WTC11 (cell line): Measurements from ENCODE around the gene XPOT. TPM values are rescaled to one million over a fixed set of nuclear protein-coding genes. Genes with fewer than 3 reads are reported as not detected.

Experiments used
- ATAC-seq: fragments of 200-7000 bp; cut with Tn5 transposase; 2 replicates; pipeline ENCODE4 v1.10.0; 2021; ENCODE audit warnings: mild to moderate bottlenecking, moderate library complexity
- CTCF ChIA-PET: fragments of 300-600 bp; sonication (Branson Sonifier 250); formaldehyde crosslinking; loops from one replicate; lab custom pipeline; 2021; ENCODE audit warnings: antibody characterized with exemption; lab: Charles Lee
- POLR2A ChIA-PET: fragments of 350-600 bp; sonication (Branson Sonifier 250); formaldehyde crosslinking; loops from one replicate; lab custom pipeline; 2021; ENCODE audit warnings: antibody characterized with exemption; lab: Charles Lee
- DNase-seq: peaks from one replicate; pipeline ENCODE4 v3.0.0; 2021; ENCODE audit warnings: low spot score
- H3K27ac Mint-ChIP-seq: 2 replicates; pipeline ENCODE4 v1.8.0; 2021; ENCODE audit warnings: mixed read lengths
- H3K27me3 Mint-ChIP-seq: 2 replicates; pipeline ENCODE4 v1.8.0; 2021; ENCODE audit warnings: low read depth, mild to moderate bottlenecking, moderate library complexity, mixed read lengths
- H3K36me3 Mint-ChIP-seq: 2 replicates; pipeline ENCODE4 v1.8.0; 2021; ENCODE audit warnings: mixed read lengths
- H3K4me1 Mint-ChIP-seq: 2 replicates; pipeline ENCODE4 v1.8.0; 2022; ENCODE audit warnings: mixed read lengths
- H3K4me3 Mint-ChIP-seq: 2 replicates; pipeline ENCODE4 v1.8.0; 2021; ENCODE audit warnings: mild to moderate bottlenecking, moderate library complexity, mixed read lengths
- H3K9me3 Mint-ChIP-seq: 2 replicates; pipeline ENCODE4 v1.8.0; 2021; ENCODE audit warnings: mixed read lengths
- AR ChIP-seq: fragments of 250-450 bp; sonication (Bioruptor Pico); IDR thresholded peaks from 2 replicates; pipeline ENCODE4 v1.9.0; 2021; ENCODE audit warnings: mild to moderate bottlenecking
- ATF1 ChIP-seq: sonication (generic); formaldehyde crosslinking; IDR thresholded peaks from 2 replicates; pipeline ENCODE4 v1.8.1; 2023; ENCODE audit warnings: mild to moderate bottlenecking, moderate library complexity, missing genetic modification reagents
- ATF2 ChIP-seq: sonication (generic); formaldehyde crosslinking; IDR thresholded peaks from 2 replicates; pipeline ENCODE4 v1.8.1; 2022; ENCODE audit warnings: low read depth, missing genetic modification reagents, borderline replicate concordance
- ATF6 ChIP-seq: sonication (generic); formaldehyde crosslinking; IDR thresholded peaks from 2 replicates; pipeline ENCODE4 v1.8.1; 2023; ENCODE audit warnings: mild to moderate bottlenecking, missing genetic modification reagents
- CBFB ChIP-seq: sonication (generic); formaldehyde crosslinking; IDR thresholded peaks from 2 replicates; pipeline ENCODE4 v1.8.1; 2022; ENCODE audit warnings: mild to moderate bottlenecking, low read depth, missing genetic modification reagents
- ESRRA ChIP-seq: sonication (generic); formaldehyde crosslinking; IDR thresholded peaks from 2 replicates; pipeline ENCODE4 v1.8.1; 2022; ENCODE audit warnings: mild to moderate bottlenecking, missing genetic modification reagents, borderline replicate concordance
- GABPB1 ChIP-seq: sonication (generic); formaldehyde crosslinking; IDR thresholded peaks from 2 replicates; pipeline ENCODE4 v1.8.1; 2023; ENCODE audit warnings: mild to moderate bottlenecking, missing genetic modification reagents
- GRHL2 ChIP-seq: fragments of 250-450 bp; sonication (Bioruptor Pico); IDR thresholded peaks from 2 replicates; pipeline ENCODE4 v1.8.0; 2022; ENCODE audit warnings: mild to moderate bottlenecking, moderate library complexity; ENCODE audit not compliant: insufficient replicate concordance, severe bottlenecking
- HMGA2 ChIP-seq: fragments of 250-450 bp; sonication (Bioruptor Pico); IDR thresholded peaks from 2 replicates; pipeline ENCODE4 v1.4.0; 2021; ENCODE audit warnings: mild to moderate bottlenecking, moderate library complexity
- IRF1 ChIP-seq: sonication (generic); formaldehyde crosslinking; IDR thresholded peaks from 2 replicates; pipeline ENCODE4 v1.8.0; 2023; ENCODE audit warnings: missing genetic modification reagents
- JUN ChIP-seq: sonication (generic); formaldehyde crosslinking; IDR thresholded peaks from 2 replicates; pipeline ENCODE4 v1.8.0; 2023; ENCODE audit warnings: mild to moderate bottlenecking, missing genetic modification reagents
- NFATC4 ChIP-seq: fragments of 250-450 bp; sonication (Bioruptor Pico); IDR thresholded peaks from 2 replicates; pipeline ENCODE4 v1.9.0; 2021; ENCODE audit warnings: mild to moderate bottlenecking
- NFE2L1 ChIP-seq: sonication (generic); formaldehyde crosslinking; IDR thresholded peaks from 2 replicates; pipeline ENCODE4 v1.8.1; 2023; ENCODE audit warnings: missing genetic modification reagents
- NR3C1 ChIP-seq: sonication (generic); formaldehyde crosslinking; conservative IDR thresholded peaks from 2 replicates; pipeline ENCODE4 v1.8.1; 2023; ENCODE audit warnings: low read depth, mild to moderate bottlenecking, missing genetic modification reagents
- TEAD4 ChIP-seq: sonication (generic); formaldehyde crosslinking; IDR thresholded peaks from 2 replicates; pipeline ENCODE4 v1.8.0; 2022; ENCODE audit warnings: mild to moderate bottlenecking, missing genetic modification reagents
- TP53 ChIP-seq: sonication (generic); formaldehyde crosslinking; IDR thresholded peaks from 2 replicates; pipeline ENCODE4 v1.8.1; 2023; ENCODE audit warnings: mild to moderate bottlenecking, missing genetic modification reagents
- USF2 ChIP-seq: sonication (generic); formaldehyde crosslinking; IDR thresholded peaks from 2 replicates; pipeline ENCODE4 v1.8.1; 2023; ENCODE audit warnings: mild to moderate bottlenecking, missing genetic modification reagents, moderate library complexity
- ZNF138 ChIP-seq: sonication (generic); formaldehyde crosslinking; conservative IDR thresholded peaks from 2 replicates; pipeline ENCODE4 v1.8.1; 2022; ENCODE audit warnings: mild to moderate bottlenecking, moderate library complexity, missing genetic modification reagents
- ZNF232 ChIP-seq: sonication (generic); formaldehyde crosslinking; IDR thresholded peaks from 2 replicates; pipeline ENCODE4 v1.8.0; 2022; ENCODE audit warnings: mild to moderate bottlenecking, missing genetic modification reagents
- ZNF416 ChIP-seq: fragments of 250-450 bp; sonication (Bioruptor Pico); IDR thresholded peaks from 2 replicates; pipeline ENCODE4 v1.9.0; 2021; ENCODE audit warnings: mild to moderate bottlenecking, inconsistent platforms
- total RNA-seq: library from RNA; stranded (reverse); gene quantifications from 3 replicates; pipeline ENCODE4 v1.2.3, GENCODE V29; 2021

XPOT gene
- total RNA-seq, 1 experiment from 2014 or later, result 134 TPM

- no peak for TF ChIP-seq AR (CRISPR knock-in tag)
Measured at GRCh38 chr12:64411427-64411826, 7.2 kb downstream of the XPOT start (continued).

- DNase-seq (no peak), ATAC-seq (no peak)
- Mint-ChIP-seq H3K9me3 (no peaks in the 10 kb centered on the region), H3K36me3 (peaks cover 60% of the 10 kb centered on the region), H3K27me3 (no peaks in the 10 kb centered on the region), H3K4me3 (no peak overlapping the region), H3K4me1 (peaks cover 8% of the 10 kb centered on the region; the same call in 1 of the 2 replicates)
- CTCF ChIA-PET, result no interaction called here
- POLR2A ChIA-PET, result no interaction called here
- TF ChIP-seq CBFB (CRISPR knock-in tag), result no peak
- TF ChIP-seq GABPB1 (CRISPR knock-in tag), result no peak
- no peak for TF ChIP-seq TEAD4 (CRISPR knock-in tag)
- no peak for TF ChIP-seq ZNF138 (CRISPR knock-in tag)
- TF ChIP-seq NR3C1 (CRISPR knock-in tag), result no peak
- TF ChIP-seq ZNF232 (CRISPR knock-in tag), result no peak
- no peak for TF ChIP-seq NFE2L1
- TF ChIP-seq ATF1, result no peak
- no peak for TF ChIP-seq AR (CRISPR knock-in tag)
- no peak for TF ChIP-seq ESRRA (CRISPR knock-in tag)
- TF ChIP-seq ATF2, result no peak
- TF ChIP-seq ZNF416, result no peak
- TF ChIP-seq GRHL2 (CRISPR knock-in tag), result no peak
- TF ChIP-seq, all 79 proteins: peak for 0
- H3K27ac Mint-ChIP-seq, result no peak overlapping the region
Measured at GRCh38 chr12:64412459-64412858, 8.3 kb downstream of the XPOT start.

- no peaks in the 10 kb centered on the region for H3K9me3 Mint-ChIP-seq
- peaks cover 71% of the 10 kb centered on the region for H3K36me3 Mint-ChIP-seq
- ATAC-seq (no peak), DNase-seq (no peak)
- no peak overlapping the region for H3K27ac Mint-ChIP-seq
- CTCF ChIA-PET, result no interaction called here
- H3K4me1 Mint-ChIP-seq, result no peaks in the 10 kb centered on the region
- H3K27me3 Mint-ChIP-seq, result no peaks in the 10 kb centered on the region
- TF ChIP-seq USF2 (CRISPR knock-in tag), result no peak
- no peak for TF ChIP-seq HMGA2 (CRISPR knock-in tag)
- TF ChIP-seq ATF6 (CRISPR knock-in tag), result no peak
- TF ChIP-seq NFATC4, result no peak
- TF ChIP-seq ZNF416, result no peak
- TF ChIP-seq JUN (CRISPR knock-in tag), result no peak
- no peak for TF ChIP-seq TP53 (CRISPR knock-in tag)
- TF ChIP-seq IRF1 (CRISPR knock-in tag), result no peak
- POLR2A ChIA-PET, result no interaction called here
- H3K4me3 Mint-ChIP-seq, result no peak overlapping the region
Measured at GRCh38 chr12:64413884-64414283, 9.7 kb downstream of the XPOT start.
